Endothelial cell of umbilical vein (primary cell): ENCODE data around the gene LMTK2. TPM values are rescaled to one million over a fixed set of nuclear protein-coding genes. Genes with fewer than 3 reads are reported as not detected.

Experiments used
- BruUV-seq: library from RNA; stranded (reverse); fragments of 400-500 nt; replicated peaks from 2 replicates; lab custom pipeline; 2021; lab: Mats Ljungman, UMichigan
- CTCF ChIA-PET: fragments of 300-600, 350-600 bp; sonication (Branson Sonifier 250); formaldehyde crosslinking; loops from one replicate; lab custom pipeline; 2021; ENCODE audit warnings: antibody characterized with exemption, inconsistent platforms; lab: Charles Lee
- POLR2A ChIA-PET: fragments of 300-600, 350-600 bp; sonication (Branson Sonifier 250); formaldehyde crosslinking; loops from one replicate; lab custom pipeline; 2021; ENCODE audit warnings: antibody characterized with exemption, inconsistent platforms; lab: Charles Lee
- DNase-seq: peaks from one replicate; pipeline ENCODE4 v3.0.0-alpha.2; 2011; ENCODE audit warnings: low read depth, low spot score
- FAIRE-seq: peaks from 2 replicates; lab custom pipeline; 2011; peaks lifted over from hg19 to GRCh38; lab: Jason Lieb, UNC
- H2AFZ ChIP-seq: 2 replicates; pipeline ENCODE4 v1.6.0; 2012; ENCODE audit warnings: low read depth, low read length, control low read depth, inconsistent platforms
- H3K27ac ChIP-seq: 2 replicates; pipeline ENCODE4 v1.5.1; 2011; ENCODE audit warnings: low read depth, mild to moderate bottlenecking, control low read depth, low read length, moderate library complexity; ENCODE audit not compliant: insufficient read depth
- H3K27me3 ChIP-seq, 2 experiments: 2 replicates each; pipeline versions ENCODE4 v1.6.0 to v1.6.1; 2011; ENCODE audit warnings: low read length in 2 of 2, mixed read lengths in 1 of 2; ENCODE audit not compliant: control insufficient read depth in 2 of 2, insufficient read depth in 2 of 2
- H3K36me3 ChIP-seq, 2 experiments: 2 replicates in 1 of 2; 3 replicates in 1 of 2; pipeline ENCODE4 v1.5.1; 2011; ENCODE audit warnings: low read length in 2 of 2, mild to moderate bottlenecking in 1 of 2, moderate library complexity in 1 of 2; ENCODE audit not compliant: control insufficient read depth in 2 of 2, insufficient read depth in 2 of 2; ENCODE audit errors: extremely low read depth in 1 of 2
- H3K4me1 ChIP-seq: 3 replicates; pipeline ENCODE4 v1.5.1; 2011; ENCODE audit warnings: mild to moderate bottlenecking, low read length; ENCODE audit not compliant: control insufficient read depth, insufficient read depth; ENCODE audit errors: extremely low read depth
- H3K4me2 ChIP-seq: 2 replicates; pipeline ENCODE4 v1.6.1; 2011; ENCODE audit warnings: low read length, control low read depth, mixed read lengths; ENCODE audit not compliant: insufficient read depth
- H3K4me3 ChIP-seq, 3 experiments: fragments of 200-600 bp in 1 of 3; sonication (generic), shearing (Covaris generic) in 1 of 3; replicated peaks in 1 of 3; 2 replicates each; pipeline ENCODE4 v1.5.1; 2011 to 2016; ENCODE audit warnings: control low read depth in 3 of 3, low read length in 3 of 3, mild to moderate bottlenecking in 2 of 3, inconsistent platforms in 1 of 3, low read depth in 1 of 3, moderate library complexity in 1 of 3; ENCODE audit not compliant: insufficient read depth in 1 of 3
- H3K79me2 ChIP-seq: 2 replicates; pipeline ENCODE4 v1.6.0; 2012; ENCODE audit warnings: low read length, inconsistent platforms; ENCODE audit not compliant: control insufficient read depth, insufficient read depth
- H3K9ac ChIP-seq: replicated peaks from 2 replicates; pipeline ENCODE3; 2011; ENCODE audit warnings: low read length, control low read depth; ENCODE audit not compliant: insufficient read depth; ENCODE audit errors: extremely low read depth
- H3K9me1 ChIP-seq: replicated peaks from 3 replicates; pipeline ENCODE4 v1.6.0; 2011; ENCODE audit warnings: mild to moderate bottlenecking, low read length; ENCODE audit not compliant: control insufficient read depth, insufficient read depth; ENCODE audit errors: extremely low read depth
- H3K9me3 ChIP-seq: replicated peaks from 2 replicates; pipeline ENCODE4 v1.5.1; 2012; ENCODE audit warnings: low read length, inconsistent platforms; ENCODE audit not compliant: control insufficient read depth, insufficient read depth
- H4K20me1 ChIP-seq: replicated peaks from 2 replicates; pipeline ENCODE3; 2011; ENCODE audit warnings: mild to moderate bottlenecking, low read length; ENCODE audit not compliant: control insufficient read depth, insufficient read depth; ENCODE audit errors: extremely low read depth
- EZH2 ChIP-seq: IDR thresholded peaks from 2 replicates; pipeline ENCODE4 v1.6.1; 2012; ENCODE audit warnings: borderline replicate concordance, low read depth, mild to moderate bottlenecking, moderate library complexity, low read length, inconsistent platforms; ENCODE audit not compliant: severe bottlenecking
- FOS ChIP-seq: IDR thresholded peaks from 2 replicates; pipeline ENCODE4 v1.6.1; 2011; ENCODE audit warnings: mild to moderate bottlenecking, low read length, moderate library complexity, borderline replicate concordance; ENCODE audit not compliant: insufficient read depth
- GATA2 ChIP-seq: IDR thresholded peaks from 2 replicates; pipeline ENCODE4 v1.7.0; 2011; ENCODE audit warnings: low read depth, mild to moderate bottlenecking, moderate library complexity, mixed read lengths, low read length; ENCODE audit not compliant: insufficient read length, insufficient read depth
- JUN ChIP-seq: IDR thresholded peaks from 2 replicates; pipeline ENCODE4 v1.6.1; 2011; ENCODE audit warnings: borderline replicate concordance, low read depth; ENCODE audit not compliant: insufficient read length, insufficient read depth
- MYC ChIP-seq: IDR thresholded peaks from one replicate; pipeline ENCODE4 v1.6.1; 2011; ENCODE audit warnings: mild to moderate bottlenecking, low read depth, low read length
- POLR2A ChIP-seq: IDR thresholded peaks from 2 replicates; pipeline ENCODE4 v1.6.1; 2012; ENCODE audit warnings: low read depth, mild to moderate bottlenecking, control low read depth, low read length
- POLR2AphosphoS5 ChIP-seq: IDR thresholded peaks from 2 replicates; pipeline ENCODE4 v1.6.1; 2012; ENCODE audit warnings: low read depth, mild to moderate bottlenecking, control low read depth, low read length, moderate library complexity; ENCODE audit not compliant: insufficient read depth
- dilution Hi-C: fragments of 300-500 bp; cut with MboI; formaldehyde crosslinking; loops from one replicate; pipeline ENCODE4 v1.15.0; 2019; ENCODE audit warnings: low sequenced_read_pairs; ENCODE audit not compliant: extremely low pct_ligation_motif_present
- intact Hi-C: fragments of 100-400 bp; cut with micrococcal nuclease; formaldehyde crosslinking; loops from one replicate; pipeline ENCODE4 v1.10.0; 2022
- polyA plus RNA-seq, 4 experiments: library from polyadenylated mRNA; depleted of rRNA in 3 of 4; stranded (reverse) in 3 of 4; unstranded in 1 of 4; fragments of >200 nt; gene quantifications; 2 replicates each; pipeline versions ENCODE4 v1.2.1 to v1.2.3, GENCODE V29; 2011 to 2012; ENCODE audit warnings: missing spikeins in 1 of 4
- total RNA-seq: library from RNA; stranded (reverse); gene quantifications from 2 replicates; pipeline ENCODE4 v1.2.3, GENCODE V29; 2021
- TF ChIP-seq, protein P1 (sequence below): IDR thresholded peaks from 2 replicates; pipeline ENCODE4 v1.6.1; 2011; ENCODE audit not compliant: insufficient read depth, insufficient read length
- TF ChIP-seq, protein P2 (sequence below), 2 donors: IDR thresholded peaks; 1 replicate in 1 of 2; 2 replicates in 1 of 2; pipeline ENCODE4 v1.5.1; 2011; ENCODE audit warnings: low read length in 2 of 2, mild to moderate bottlenecking in 2 of 2, moderate library complexity in 2 of 2, control low read depth in 1 of 2, inconsistent platforms in 1 of 2, low read depth in 1 of 2; ENCODE audit not compliant: insufficient read depth in 1 of 2; ENCODE audit errors: extremely low read depth in 1 of 2

The LMTK2 gene
- total and polyA plus RNA-seq, 2 donors (not counting 3 experiments of a cell fraction or from before 2014, with no cell fraction given): 5.9 to 13.8 TPM

DNA sequence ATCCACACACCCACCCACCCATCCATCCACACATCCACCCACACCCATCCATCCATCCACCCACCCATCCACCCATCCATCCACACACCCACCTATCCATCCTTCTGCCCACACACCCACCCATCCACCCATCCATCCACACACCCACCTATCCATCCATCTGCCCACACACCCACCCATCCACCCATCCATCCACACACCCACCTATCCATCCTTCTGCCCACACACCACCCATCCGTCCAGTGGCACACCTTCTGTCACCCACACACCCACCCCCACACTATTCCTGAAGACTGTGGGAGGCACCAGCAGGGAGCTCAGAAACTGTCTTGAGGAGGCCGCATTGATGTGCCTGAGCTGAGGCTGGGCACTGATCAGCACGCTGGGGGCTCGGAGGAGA, 136.3 kb downstream of the LMTK2 start:
- H3K27ac ChIP-seq: no peak overlapping the region
- no TSS peak for BruUV-seq
- POLR2A ChIA-PET: no interaction called here
- intact Hi-C loops: no loop called here
- TF ChIP-seq POLR2A (no peak), GATA2 (no peak), EZH2 (no peak), POLR2AphosphoS5 (no peak), JUN (no peak), FOS (no peak), MYC (no peak)
- TF ChIP-seq, protein P1, sequence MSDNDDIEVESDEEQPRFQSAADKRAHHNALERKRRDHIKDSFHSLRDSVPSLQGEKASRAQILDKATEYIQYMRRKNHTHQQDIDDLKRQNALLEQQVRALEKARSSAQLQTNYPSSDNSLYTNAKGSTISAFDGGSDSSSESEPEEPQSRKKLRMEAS: no peak
- TF ChIP-seq, protein P2, sequence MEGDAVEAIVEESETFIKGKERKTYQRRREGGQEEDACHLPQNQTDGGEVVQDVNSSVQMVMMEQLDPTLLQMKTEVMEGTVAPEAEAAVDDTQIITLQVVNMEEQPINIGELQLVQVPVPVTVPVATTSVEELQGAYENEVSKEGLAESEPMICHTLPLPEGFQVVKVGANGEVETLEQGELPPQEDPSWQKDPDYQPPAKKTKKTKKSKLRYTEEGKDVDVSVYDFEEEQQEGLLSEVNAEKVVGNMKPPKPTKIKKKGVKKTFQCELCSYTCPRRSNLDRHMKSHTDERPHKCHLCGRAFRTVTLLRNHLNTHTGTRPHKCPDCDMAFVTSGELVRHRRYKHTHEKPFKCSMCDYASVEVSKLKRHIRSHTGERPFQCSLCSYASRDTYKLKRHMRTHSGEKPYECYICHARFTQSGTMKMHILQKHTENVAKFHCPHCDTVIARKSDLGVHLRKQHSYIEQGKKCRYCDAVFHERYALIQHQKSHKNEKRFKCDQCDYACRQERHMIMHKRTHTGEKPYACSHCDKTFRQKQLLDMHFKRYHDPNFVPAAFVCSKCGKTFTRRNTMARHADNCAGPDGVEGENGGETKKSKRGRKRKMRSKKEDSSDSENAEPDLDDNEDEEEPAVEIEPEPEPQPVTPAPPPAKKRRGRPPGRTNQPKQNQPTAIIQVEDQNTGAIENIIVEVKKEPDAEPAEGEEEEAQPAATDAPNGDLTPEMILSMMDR (IDR thresholded peaks at IDR 0.05; ENCODE audit: extremely low read depth in 1 of 2, insufficient read depth in 1 of 2, low read depth in 1 of 2, low read length in 2 of 2): no peak
- H4K20me1 ChIP-seq: no peaks in the 10 kb centered on the region
- H3K9me3 ChIP-seq: no peaks in the 10 kb centered on the region
- CTCF ChIA-PET: no interaction called here
- H3K9ac ChIP-seq: no peak overlapping the region
- peaks cover 8 to 27% of the 10 kb centered on the region in 2 experiments for H3K36me3 ChIP-seq
- peaks cover 12% of the 10 kb centered on the region for H3K79me2 ChIP-seq
- no peak overlapping the region for H3K4me2 ChIP-seq
- H3K4me1 ChIP-seq: peaks cover 13% of the 10 kb centered on the region
- H3K27me3 ChIP-seq: no peaks in the 10 kb centered on the region
- H3K4me3 ChIP-seq: no peak overlapping the region
- H2AFZ ChIP-seq: no peak overlapping the region
- no peaks in the 10 kb centered on the region for H3K9me1 ChIP-seq
- FAIRE-seq: no peak
- dilution Hi-C loops: no loop called here
- no peak for DNase-seq
